ENCODE results near the gene TM7SF3.

Gene TM7SF3

GRCh38 chr12:27014085-27014858 lies at the start of gene TM7SF3:
Gene TM7SF3, minus strand, starts transcription at chr12:27014384. Its CDS starts 216 bp downstream, at chr12:27014168.
- TF ChIP-seq CTCF (IDR thresholded peaks at IDR 0.05; ENCODE audit: extremely low read depth, insufficient read depth, missing control alignments): peak; percentile 98
- in situ Hi-C loops (cut with MboI; ENCODE audit: low pct_unique_long_range_greater_than_20kb, low sequenced_read_pairs, unreplicated experiment): no loop called here
- DNase-seq (ENCODE audit: low spot score): peak; percentile 97

- TF ChIP-seq CTCF (IDR thresholded peaks at IDR 0.05; ENCODE audit: extremely low read depth, insufficient read depth, missing control alignments): no peak
- in situ Hi-C loops (cut with MboI; ENCODE audit: low pct_unique_long_range_greater_than_20kb, low sequenced_read_pairs, unreplicated experiment): no loop called here
- DNase-seq (ENCODE audit: low spot score): no peak
Measured at GRCh38 chr12:27063250-27063851, 49.2 kb upstream of the TM7SF3 start.

GRCh38 chr12:27061317-27061716 lies 47.1 kb upstream of the TM7SF3 start:
- in situ Hi-C loops (cut with MboI; ENCODE audit: low pct_unique_long_range_greater_than_20kb, low sequenced_read_pairs, unreplicated experiment): no loop called here
- TF ChIP-seq CTCF (IDR thresholded peaks at IDR 0.05; ENCODE audit: extremely low read depth, insufficient read depth, missing control alignments): no peak
- no peak for DNase-seq (ENCODE audit: low spot score)

GRCh38 chr12:27060740-27061139 lies 46.6 kb upstream of the TM7SF3 start:
- TF ChIP-seq CTCF (IDR thresholded peaks at IDR 0.05; ENCODE audit: extremely low read depth, insufficient read depth, missing control alignments): no peak
- DNase-seq (ENCODE audit: low spot score): no peak
- in situ Hi-C loops (cut with MboI; ENCODE audit: low pct_unique_long_range_greater_than_20kb, low sequenced_read_pairs, unreplicated experiment): no loop called here

GRCh38 chr12:27057543-27057942 lies 43.4 kb upstream of the TM7SF3 start:
- TF ChIP-seq CTCF (IDR thresholded peaks at IDR 0.05; ENCODE audit: extremely low read depth, insufficient read depth, missing control alignments): no peak
- no peak for DNase-seq (ENCODE audit: low spot score)
- in situ Hi-C loops (cut with MboI; ENCODE audit: low pct_unique_long_range_greater_than_20kb, low sequenced_read_pairs, unreplicated experiment): no loop called here

- no peak for DNase-seq (ENCODE audit: low spot score)
- no peak for TF ChIP-seq CTCF (IDR thresholded peaks at IDR 0.05; ENCODE audit: extremely low read depth, insufficient read depth, missing control alignments)
- in situ Hi-C loops (cut with MboI; ENCODE audit: low pct_unique_long_range_greater_than_20kb, low sequenced_read_pairs, unreplicated experiment): no loop called here
Measured at GRCh38 chr12:27055966-27056365, 41.8 kb upstream of the TM7SF3 start.
